HG02678 (cell line): ENCODE measurements around the gene TENT5C.
A peak's percentile ranks its signal among the peaks of the same experiment; 100 is the strongest.

Source experiments
- ATAC-seq: cut with Tn5 transposase; IDR thresholded peaks from one replicate; pipeline ENCODE4 v1.9.1; 2021; ENCODE audit warnings: mild to moderate bottlenecking, moderate library complexity; ENCODE audit not compliant: unreplicated experiment

The TENT5C gene

GRCh38 chr1:117611894-117612483 is 6.1 kb downstream of the TENT5C start:
- no peak for ATAC-seq

GRCh38 chr1:117612517-117613248 is 6.8 kb downstream of the TENT5C start:
- ATAC-seq: no peak

DNA sequence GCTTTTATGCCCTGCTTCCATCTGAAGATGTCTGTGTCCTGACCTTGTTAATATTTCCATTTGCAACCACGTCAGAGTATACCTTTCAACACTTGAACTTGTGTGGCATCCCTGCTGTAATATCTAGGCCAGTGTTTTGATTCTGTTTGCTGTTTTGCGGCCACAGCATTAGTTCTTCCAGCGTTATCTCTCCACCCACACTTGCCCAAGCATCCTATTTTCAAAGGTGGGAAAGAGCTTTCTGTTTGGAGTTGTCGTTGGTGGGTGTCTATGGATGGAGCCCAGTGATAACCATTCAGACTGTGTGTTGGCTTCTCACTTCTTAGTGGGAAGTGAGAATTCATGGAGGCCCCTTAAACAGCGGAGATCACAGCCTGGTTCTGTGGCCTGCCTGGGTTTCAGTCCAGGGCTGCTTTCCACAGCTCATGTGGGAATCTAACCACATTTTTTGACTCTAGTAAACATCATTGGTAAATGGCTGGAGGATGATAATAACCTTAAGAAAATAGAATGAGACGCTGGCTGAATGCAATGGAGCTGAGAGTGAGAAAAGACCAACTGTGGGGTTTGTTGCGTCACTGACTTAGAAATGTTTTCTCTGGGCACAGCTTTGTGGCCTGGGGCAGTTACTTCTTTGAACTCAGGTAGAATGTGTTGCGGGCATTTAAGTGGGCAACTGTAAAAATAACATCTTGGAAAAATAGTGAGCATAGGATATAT is 7.6 kb downstream of the TENT5C start:
- ATAC-seq: no peak

- no peak for ATAC-seq
Measured at GRCh38 chr1:117613969-117614729, 8.3 kb downstream of the TENT5C start.

- peak; percentile 70 for ATAC-seq
Measured at GRCh38 chr1:117615474-117615873, 9.6 kb downstream of the TENT5C start.

DNA sequence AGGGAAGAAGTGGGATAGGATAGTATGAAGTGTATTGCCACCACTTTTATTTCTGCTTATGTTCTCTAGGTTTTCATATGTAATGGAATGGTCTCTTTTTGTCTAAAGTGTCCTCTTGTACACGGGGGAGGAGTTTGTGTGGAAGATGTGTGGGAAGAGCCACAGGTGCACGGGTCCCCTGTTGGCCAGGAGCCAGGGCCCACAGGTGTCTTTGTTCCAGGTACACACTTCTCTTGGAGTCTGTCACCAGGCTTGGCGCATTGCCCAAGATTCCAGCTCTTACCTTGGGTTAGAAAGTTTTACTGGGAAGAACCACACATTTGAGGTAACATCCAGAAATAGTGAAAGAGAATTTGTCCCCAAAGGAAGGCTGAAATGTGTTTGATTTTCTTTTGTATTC is 10.5 kb downstream of the TENT5C start:
- ATAC-seq: no peak

DNA sequence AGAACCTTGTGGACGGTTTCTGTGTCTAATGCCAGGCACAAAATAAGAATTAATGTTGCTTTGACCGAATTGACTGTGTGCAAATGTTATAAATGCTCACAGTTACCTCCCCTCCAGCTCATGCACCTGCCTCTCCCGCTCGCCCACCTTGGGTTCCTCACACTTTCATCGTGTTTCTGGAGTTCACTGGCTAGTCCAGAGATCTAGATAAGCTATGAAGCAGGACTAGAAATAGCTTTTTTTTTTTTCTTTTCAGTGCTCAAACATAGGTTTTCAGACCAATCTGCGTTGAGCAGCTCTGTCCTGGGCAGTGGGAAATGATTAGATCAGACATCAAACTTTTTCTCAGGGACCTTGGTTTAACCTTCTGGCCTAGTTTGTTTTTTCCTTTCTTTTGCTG is 11.1 kb downstream of the TENT5C start:
- ATAC-seq: no peak

DNA sequence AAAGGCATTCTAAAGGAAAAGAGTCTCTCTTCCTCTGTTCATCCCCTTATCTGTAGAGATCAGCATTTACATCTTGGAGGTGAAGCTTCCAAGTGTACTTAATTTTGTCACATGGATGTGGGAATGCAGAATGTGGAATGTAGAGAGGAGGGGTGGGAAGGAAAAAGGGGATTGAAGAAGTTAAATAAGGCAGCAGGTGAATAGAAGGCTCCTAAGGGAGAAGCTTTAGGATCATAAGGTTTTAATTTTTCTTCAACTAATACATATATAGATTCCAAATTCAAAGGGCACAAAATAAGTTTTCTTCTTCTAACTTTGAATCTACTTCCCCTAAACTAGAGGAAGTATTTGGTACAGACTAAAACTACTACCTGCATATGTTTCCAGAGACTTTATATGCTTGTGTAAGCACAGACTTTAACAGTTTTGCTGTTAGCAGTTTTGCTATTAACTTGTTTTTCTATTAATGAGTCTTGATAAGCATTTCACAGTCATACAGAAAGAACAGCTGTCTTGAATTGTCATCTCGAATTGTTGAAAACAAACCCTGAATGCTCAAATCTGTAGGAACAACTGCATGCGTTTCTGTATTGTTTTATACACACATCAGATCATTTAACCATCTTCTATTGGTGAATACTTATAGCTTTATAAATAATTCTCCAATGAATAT is 12.7 kb downstream of the TENT5C start:
- no peak for ATAC-seq

DNA sequence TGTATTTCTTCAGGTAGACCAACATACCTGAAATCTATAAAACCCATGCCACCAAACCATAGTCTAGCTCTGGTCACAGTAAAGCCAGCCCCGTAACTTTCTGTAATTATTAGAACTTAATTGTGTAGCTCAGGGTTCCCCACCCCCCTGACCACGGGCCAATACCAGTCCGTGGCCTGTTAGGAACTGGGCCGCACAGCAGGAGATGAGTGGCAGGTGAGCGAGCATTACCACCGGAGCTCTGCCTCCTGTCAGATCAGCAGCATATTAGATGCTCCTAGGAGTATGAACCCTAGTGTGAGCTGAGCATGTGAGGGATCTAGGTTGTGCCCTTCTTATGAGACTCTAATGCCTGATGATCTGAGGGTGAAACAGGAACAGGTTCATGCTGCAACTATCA is 14.6 kb downstream of the TENT5C start:
- no peak for ATAC-seq

GRCh38 chr1:117621316-117621715 is 15.5 kb downstream of the TENT5C start:
- ATAC-seq: no peak

DNA sequence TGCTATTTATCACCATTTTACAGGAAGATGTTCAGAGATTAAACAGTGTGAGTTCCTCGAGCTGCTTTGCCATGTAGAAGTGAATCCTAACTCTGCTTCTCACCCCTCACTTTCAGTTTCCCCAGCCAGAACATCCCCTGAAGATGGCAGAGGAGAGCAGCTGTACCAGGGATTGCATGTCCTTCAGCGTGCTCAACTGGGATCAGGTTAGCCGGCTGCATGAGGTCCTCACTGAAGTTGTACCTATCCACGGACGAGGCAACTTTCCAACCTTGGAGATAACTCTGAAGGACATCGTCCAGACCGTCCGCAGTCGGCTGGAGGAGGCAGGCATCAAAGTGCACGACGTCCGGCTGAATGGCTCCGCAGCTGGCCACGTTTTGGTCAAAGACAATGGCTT is 16.9 kb downstream of the TENT5C start:
- ATAC-seq: no peak

- no peak for ATAC-seq
Measured at GRCh38 chr1:117623141-117623540, 17.3 kb downstream of the TENT5C start.

GRCh38 chr1:117623698-117624097 is 17.9 kb downstream of the TENT5C start:
- no peak for ATAC-seq

GRCh38 chr1:117627546-117628130 is 21.8 kb downstream of the TENT5C start:
- no peak for ATAC-seq

DNA sequence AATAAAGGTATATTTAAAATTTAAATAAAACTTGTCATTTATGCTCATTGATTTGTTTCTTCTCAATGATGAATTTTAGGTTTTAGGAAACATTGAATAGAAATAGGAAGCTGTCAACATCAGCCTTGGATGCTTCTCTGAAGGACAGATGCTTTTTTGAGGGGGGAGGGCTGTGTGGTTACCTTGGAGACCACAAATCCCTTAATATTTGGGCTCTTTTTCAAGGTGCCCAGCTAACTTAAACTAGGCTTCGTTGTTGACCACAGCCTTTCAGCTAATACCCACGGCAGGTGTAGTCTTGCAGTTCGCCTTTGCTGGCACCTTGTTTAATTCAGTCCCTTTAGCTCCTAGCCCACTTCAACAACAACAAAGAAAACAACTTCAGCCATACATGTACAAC is 22.5 kb downstream of the TENT5C start:
- no peak for ATAC-seq

DNA sequence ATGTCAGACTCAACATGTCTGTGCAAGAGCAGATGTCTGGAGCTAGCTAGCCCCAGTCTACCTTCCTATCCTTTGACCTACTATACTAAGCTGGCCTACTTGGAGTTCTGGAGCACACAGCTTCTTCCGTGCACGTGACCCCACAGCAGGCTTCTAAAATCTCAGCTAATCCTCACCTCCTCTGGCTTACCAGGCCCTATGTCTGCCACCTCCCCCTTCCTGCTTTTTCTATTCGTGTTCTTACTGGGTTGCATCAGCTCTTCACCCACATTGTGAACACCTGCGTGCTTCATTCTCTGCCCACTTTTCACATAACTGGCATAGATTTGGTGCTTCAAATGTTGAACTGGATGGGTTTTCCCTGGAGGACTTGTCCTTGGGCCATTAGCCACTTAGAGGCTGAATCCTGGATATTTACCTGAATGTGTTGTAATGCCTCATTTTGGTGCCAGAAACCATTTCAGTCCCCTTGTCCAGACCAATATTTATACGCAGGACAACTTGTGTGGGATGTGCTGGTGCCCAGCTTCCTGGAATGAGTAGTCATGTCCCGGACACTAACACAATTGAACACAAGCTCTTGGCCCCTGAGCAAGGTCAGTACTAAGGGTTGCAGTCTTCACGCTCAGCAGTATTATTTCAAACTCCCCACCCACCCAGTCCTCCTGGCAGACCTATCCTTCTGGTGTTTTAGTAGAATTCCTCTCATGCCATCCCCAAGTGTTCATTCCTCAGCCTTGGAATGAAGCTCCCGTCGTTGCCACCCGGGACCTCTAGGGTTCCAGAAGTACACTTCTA is 24.0 kb downstream of the TENT5C start:
- ATAC-seq: no peak

- no peak for ATAC-seq
Measured at GRCh38 chr1:117630423-117630998, 24.7 kb downstream of the TENT5C start.

DNA sequence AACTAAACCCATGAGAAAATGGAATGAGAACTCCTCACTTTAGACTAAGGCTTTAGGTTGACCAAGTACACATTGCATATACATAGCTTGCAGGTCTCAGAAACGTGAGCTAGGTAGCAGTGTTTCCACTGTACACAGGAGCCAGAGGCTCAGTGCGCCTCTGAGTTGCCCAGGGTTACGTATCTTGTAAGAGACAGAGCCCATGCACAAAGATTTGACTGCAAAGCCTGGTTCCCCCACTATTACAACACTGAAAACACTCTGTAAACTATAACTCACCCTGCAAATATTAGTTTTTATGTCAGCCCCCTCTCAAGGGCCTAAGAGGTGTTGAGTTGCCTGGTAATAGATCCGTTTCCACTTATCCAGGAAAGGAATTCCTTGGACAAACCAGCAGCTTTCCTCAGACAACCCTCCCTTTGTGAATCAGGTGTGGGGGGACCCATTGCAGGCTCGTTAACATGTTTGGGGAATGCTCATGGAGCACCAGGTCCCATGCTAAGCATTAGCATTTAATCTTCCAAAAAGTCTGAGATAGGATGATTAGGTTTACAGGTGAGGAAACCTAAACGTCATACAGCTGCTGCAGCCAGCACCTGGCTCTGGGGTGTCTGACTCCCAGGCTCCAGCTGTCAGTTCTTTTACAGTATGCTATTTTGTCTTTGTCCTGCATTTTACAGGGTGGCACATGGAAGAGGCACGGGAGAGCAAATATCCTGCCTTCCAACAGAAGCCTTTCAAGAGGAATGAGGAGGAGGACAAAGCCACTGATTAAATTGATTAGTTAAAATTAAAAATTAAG is 25.7 kb downstream of the TENT5C start:
- peak; percentile 39 for ATAC-seq
